Cortex of kidney (tissue), 1 donor: Measurements from ENCODE around the gene CELSR2.

Source experiments
- DNase-seq: peaks from one replicate; lab custom pipeline; 2025; lab: John Stamatoyannopoulos, UW

Gene CELSR2

DNA sequence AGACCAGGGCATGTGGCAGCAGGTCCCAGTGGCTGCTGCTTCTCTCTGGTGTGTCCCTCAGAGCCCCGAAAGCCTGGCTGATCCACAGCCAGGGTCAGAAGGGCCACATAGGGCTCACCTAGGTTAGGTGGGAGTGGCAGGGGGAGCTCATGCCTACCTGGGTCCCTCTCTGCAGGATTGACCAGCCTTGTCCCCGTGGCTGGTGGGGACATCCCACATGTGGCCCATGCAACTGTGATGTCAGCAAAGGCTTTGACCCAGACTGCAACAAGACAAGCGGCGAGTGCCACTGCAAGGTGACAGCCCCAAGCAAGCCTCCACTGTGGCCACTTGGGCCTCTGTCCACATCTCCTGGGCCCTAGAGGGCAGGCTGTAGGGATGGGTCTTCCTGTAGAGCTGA is 15.7 kb downstream of the CELSR2 start:
- no peak for DNase-seq

GRCh38 chr1:109265741-109266330 is 16.5 kb downstream of the CELSR2 start:
- no peak for DNase-seq

DNA sequence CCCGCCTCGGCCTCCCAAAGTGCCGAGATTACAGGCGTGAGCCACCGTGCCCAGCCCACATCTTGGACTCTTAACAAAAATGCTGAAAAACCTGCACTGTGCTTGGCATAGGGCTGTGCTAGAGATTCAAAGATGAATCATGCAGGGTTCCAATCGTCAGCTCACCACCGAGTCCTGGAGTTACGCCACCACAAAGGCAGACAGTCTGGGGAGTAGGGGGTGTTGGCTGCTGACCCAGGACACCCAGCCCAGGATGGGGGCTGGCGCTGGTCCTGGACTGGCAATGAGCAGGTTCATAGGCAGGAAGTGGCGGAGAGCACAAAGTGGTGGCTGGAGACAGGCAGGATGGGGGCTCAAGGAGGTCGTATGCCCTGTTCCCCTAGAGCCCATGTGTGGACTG is 17.6 kb downstream of the CELSR2 start:
- no peak for DNase-seq

- DNase-seq, result no peak
Observed at GRCh38 chr1:109267743-109268300, 18.5 kb downstream of the CELSR2 start.

GRCh38 chr1:109268431-109269211 is 19.3 kb downstream of the CELSR2 start:
- no peak for DNase-seq

- no peak for DNase-seq
Observed at GRCh38 chr1:109269212-109269980, 20.1 kb downstream of the CELSR2 start.

DNA sequence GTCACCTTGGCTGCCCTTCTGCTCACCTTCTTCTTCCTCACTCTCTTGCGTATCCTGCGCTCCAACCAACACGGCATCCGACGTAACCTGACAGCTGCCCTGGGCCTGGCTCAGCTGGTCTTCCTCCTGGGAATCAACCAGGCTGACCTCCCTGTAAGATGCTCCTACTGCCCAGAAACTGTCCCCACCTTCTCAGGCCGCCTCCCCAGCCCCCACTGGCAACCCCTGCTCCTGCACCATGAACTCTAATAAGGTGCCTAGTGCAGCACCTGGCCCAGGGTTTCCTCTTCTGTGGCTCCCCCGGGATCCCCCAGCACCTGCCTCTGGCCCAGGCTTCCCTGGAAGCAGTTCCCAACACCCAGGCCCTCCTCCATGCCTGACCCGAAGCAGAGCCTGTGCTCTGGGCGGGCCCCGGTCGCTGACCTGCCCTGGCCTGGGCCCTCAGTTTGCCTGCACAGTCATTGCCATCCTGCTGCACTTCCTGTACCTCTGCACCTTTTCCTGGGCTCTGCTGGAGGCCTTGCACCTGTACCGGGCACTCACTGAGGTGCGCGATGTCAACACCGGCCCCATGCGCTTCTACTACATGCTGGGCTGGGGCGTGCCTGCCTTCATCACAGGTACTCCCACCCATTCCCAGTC is 20.8 kb downstream of the CELSR2 start:
- DNase-seq, result no peak

DNA sequence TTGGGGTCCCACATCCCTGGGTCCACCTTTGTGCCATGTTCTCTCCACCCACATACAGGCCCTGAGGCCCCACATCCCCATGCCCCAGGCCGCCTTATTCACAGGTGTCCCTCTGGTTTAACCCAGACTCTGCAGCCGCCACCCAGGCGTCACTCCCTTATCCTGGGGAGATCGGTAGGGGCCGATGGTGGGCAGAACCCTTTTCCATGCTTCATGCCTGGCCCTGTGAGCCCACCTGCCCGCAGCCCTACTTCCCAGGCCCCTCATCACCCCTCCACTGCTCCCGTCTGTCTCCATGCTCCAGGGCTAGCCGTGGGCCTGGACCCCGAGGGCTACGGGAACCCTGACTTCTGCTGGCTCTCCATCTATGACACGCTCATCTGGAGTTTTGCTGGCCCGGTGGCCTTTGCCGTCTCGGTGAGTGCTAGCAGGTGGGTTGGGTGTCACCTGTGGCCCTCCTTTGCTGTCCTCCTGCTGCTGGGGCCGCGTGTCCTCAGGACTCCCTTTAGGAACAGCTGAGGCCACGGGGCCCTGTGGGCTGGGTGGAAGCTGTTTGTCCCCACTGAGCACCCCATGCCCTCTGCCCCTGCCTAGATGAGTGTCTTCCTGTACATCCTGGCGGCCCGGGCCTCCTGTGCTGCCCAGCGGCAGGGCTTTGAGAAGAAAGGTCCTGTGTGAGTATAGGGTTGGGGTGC is 21.4 kb downstream of the CELSR2 start:
- DNase-seq, result no peak

GRCh38 chr1:109271458-109271857 is 22.1 kb downstream of the CELSR2 start:
- no peak for DNase-seq

DNA sequence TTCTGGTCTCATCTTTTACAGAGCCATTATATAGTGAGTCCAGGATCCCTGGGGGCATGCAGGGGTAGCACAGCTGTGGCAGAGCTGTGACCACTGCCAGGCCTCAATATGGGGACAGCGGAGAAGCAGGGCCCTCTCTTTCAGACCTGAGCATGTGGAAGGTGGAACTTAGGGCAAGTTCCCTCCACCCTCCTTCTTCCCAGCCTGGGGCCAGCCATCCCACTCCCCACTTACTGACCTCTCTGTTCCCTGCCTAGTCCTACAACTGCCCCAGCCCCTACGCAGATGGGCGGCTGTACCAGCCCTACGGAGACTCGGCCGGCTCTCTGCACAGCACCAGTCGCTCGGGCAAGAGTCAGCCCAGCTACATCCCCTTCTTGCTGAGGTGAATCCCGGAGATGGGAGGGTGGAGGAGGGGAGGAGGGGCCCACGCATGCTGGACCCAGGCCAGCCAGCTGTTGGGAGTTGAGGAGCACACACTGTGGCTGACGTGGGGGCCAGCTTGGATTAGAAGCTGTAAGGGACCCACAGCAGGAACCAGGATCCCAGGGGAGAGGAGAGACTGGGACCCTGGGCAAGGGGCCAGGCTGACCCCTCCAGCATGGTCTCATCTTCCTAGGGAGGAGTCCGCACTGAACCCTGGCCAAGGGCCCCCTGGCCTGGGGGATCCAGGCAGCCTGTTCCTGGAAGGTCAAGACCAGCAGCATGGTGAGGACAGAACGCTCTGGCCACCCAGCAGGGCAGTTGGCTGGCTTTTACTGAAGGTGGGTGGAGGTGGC is 22.9 kb downstream of the CELSR2 start:
- no peak for DNase-seq

DNA sequence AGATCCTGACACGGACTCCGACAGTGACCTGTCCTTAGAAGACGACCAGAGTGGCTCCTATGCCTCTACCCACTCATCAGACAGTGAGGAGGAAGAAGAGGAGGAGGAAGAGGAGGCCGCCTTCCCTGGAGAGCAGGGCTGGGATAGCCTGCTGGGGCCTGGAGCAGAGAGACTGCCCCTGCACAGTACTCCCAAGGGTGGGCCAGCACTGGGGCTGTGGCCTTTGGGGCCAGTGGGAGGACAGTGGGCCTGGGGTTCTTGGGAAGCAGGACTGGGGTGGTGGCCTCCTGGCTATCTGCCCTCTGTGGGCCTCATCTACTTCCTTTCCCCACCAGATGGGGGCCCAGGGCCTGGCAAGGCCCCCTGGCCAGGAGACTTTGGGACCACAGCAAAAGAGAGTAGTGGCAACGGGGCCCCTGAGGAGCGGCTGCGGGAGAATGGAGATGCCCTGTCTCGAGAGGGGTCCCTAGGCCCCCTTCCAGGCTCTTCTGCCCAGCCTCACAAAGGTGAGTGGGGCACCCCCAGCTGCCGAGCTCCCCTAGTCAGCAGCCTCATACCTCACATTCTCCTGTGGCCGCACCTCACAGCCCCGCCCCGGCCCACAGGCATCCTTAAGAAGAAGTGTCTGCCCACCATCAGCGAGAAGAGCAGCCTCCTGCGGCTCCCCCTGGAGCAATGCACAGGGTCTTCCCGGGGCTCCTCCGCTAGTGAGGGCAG is 23.6 kb downstream of the CELSR2 start:
- DNase-seq, result no peak

DNA sequence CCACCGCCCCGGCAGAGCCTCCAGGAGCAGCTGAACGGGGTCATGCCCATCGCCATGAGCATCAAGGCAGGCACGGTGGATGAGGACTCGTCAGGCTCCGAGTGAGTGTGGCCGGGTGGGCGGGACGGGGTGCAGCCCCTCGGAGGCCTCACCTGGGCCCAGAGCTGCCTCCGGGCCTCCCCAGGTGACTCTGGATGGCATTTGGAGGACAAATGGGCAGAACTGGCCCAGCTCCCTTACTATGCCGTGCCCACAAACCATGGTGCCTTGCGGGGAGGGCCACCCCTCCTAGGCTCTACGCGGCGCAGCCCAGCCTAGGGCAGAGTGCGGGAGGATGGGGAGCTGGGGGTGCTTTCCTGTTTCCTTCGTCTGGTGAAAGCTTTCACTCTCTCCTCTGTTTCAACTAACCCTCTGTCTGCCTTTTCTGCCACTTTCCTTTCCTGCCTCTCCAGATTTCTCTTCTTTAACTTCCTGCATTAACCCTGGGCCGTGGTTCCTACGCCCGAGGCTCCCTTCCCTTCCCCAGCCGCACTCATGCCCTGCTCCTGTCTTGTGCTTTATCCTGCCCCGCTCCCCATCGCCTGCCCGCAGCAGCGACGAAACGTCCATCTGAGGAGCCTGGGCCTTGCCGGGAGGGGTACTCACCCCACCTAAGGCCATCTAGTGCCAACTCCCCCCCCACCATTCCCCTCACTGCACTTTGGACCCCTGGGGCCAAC is 24.4 kb downstream of the CELSR2 start:
- no peak for DNase-seq

- no peak for DNase-seq
Observed at GRCh38 chr1:109274533-109275476, 25.5 kb downstream of the CELSR2 start.

GRCh38 chr1:109275706-109276345 is 26.5 kb downstream of the CELSR2 start:
- no peak for DNase-seq

DNA sequence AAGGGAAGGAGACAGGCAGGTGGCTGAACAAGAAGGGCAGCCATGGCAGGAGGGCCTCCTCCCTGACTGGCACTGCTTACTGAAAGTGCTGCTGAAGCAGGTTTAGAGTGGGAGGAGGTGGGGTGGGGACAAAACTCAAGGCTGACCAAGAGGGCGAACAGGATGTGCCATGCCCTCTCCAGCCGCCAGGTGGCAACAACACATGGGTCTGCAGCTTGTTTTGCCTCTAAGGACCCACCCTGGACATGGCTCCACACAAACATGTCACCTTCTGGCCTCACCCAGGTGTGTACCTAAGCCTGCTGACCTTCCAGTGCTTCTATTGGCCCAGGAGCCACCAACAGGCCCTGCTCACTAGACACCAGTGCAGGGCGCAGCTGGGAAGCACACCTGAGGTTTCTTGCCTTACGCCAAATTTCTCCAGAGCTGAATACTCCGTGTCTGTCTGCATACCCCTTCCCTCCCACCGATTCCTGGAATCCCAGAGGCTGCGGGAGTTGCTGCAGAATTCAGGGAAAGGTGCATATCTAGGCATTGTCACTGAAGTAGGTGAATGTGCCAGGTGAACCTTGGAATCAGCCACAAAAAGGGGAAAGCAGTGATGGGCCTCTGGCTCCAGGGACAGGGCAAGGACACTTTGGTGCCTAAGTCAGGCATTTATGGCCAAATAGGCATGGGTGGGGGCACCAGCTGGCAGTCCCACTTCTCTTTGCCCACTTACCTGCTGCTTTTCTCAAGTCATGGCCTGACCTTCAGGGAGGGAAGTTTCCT is 28.3 kb downstream of the CELSR2 start:
- no peak for DNase-seq

- DNase-seq, result no peak
Observed at GRCh38 chr1:109279615-109280278, 30.4 kb downstream of the CELSR2 start.
